A549 (cell line): ENCODE measurements around the gene PRKAB2. TPM values are rescaled to one million over a fixed set of nuclear protein-coding genes. Genes with fewer than 3 reads are reported as not detected.

Experiments used
- ATAC-seq, 2 experiments: fragments of 200-7000 bp in 1 of 2; fragments of >200 bp in 1 of 2; cut with Nextera tagmentation in 1 of 2; cut with Tn5 transposase in 1 of 2; 3 replicates each; pipeline versions ENCODE4 v1.8.0 to v1.9.1; 2018 to 2020; ENCODE audit warnings: mild to moderate bottlenecking in 1 of 2, moderate library complexity in 1 of 2
- CTCF ChIA-PET: fragments of 300-600 bp; sonication (Branson Sonifier 250); formaldehyde crosslinking; extraction: SDS; loops from one replicate; lab custom pipeline; 2021; ENCODE audit warnings: antibody characterized with exemption, inconsistent platforms; lab: Yijun Ruan, JAX
- POLR2A ChIA-PET: fragments of 350-600 bp; formaldehyde crosslinking; extraction: SDS; loops from one replicate; lab custom pipeline; 2021; ENCODE audit warnings: antibody characterized with exemption, inconsistent platforms; lab: Yijun Ruan, JAX
- DNase-seq, 2 experiments: peaks; one replicate each; pipeline versions ENCODE4 v3.0.0 to v3.0.0-alpha.2; 2011 to 2016; ENCODE audit warnings: low read depth in 1 of 2, low spot score in 1 of 2
- FAIRE-seq: peaks from 2 replicates; lab custom pipeline; 2011; peaks lifted over from hg19 to GRCh38; lab: Jason Lieb, UNC
- H3K27ac ChIP-seq, 2 experiments: fragments of >200 bp; sonication (Bioruptor Twin); formaldehyde crosslinking; 3 replicates each; pipeline ENCODE4 v1.5.1; 2016 to 2017
- H3K4me1 ChIP-seq: fragments of >200 bp; sonication (Bioruptor Twin); formaldehyde crosslinking; 3 replicates; pipeline ENCODE4 v1.6.1; 2016
- H3K4me2 ChIP-seq: fragments of >200 bp; sonication (Bioruptor Twin); formaldehyde crosslinking; 3 replicates; pipeline ENCODE4 v1.6.1; 2016
- H3K4me3 ChIP-seq: fragments of >200 bp; sonication (Bioruptor Twin); formaldehyde crosslinking; 3 replicates; pipeline ENCODE4 v1.5.1; 2016
- H3K9me3 ChIP-seq: fragments of >200 bp; sonication (Bioruptor Twin); formaldehyde crosslinking; 3 replicates; pipeline ENCODE4 v1.6.1; 2016
- ATOH8 ChIP-seq: fragments of 250-450 bp; sonication (Bioruptor Pico); IDR thresholded peaks from 2 replicates; pipeline ENCODE4 v1.5.0; 2020; ENCODE audit warnings: low read depth, mild to moderate bottlenecking, moderate library complexity
- BCL3 ChIP-seq: fragments of >200 bp; sonication (Bioruptor Twin); formaldehyde crosslinking; IDR thresholded peaks from 3 replicates; pipeline ENCODE4 v1.6.1; 2016
- CEBPB ChIP-seq, 2 experiments: fragments of >200 bp in 1 of 2; sonication (Bioruptor Twin) in 1 of 2; formaldehyde crosslinking in 1 of 2; IDR thresholded peaks; 2 replicates each; pipeline ENCODE4 v1.6.1; 2012 to 2016
- CTCF ChIP-seq: fragments of >200 bp; sonication (Bioruptor Twin); formaldehyde crosslinking; IDR thresholded peaks from 3 replicates; pipeline ENCODE4 v1.5.1; 2016
- EHF ChIP-seq: fragments of 250-450 bp; sonication (Bioruptor Pico); IDR thresholded peaks from 2 replicates; pipeline ENCODE4 v1.5.0; 2020; ENCODE audit warnings: mild to moderate bottlenecking
- FOSB ChIP-seq: fragments of 250-450 bp; sonication (Bioruptor Pico); IDR thresholded peaks from 2 replicates; pipeline ENCODE4 v1.5.0; 2020; ENCODE audit warnings: mild to moderate bottlenecking, moderate library complexity
- HMGXB4 ChIP-seq: fragments of 250-450 bp; sonication (Bioruptor Pico); IDR thresholded peaks from 2 replicates; pipeline ENCODE4 v1.5.0; 2021; ENCODE audit warnings: mild to moderate bottlenecking, moderate library complexity, borderline replicate concordance
- HOXB13 ChIP-seq: fragments of 250-450 bp; sonication (Bioruptor Pico); IDR thresholded peaks from 2 replicates; pipeline ENCODE4 v1.5.0; 2020; ENCODE audit warnings: low read depth, mild to moderate bottlenecking, moderate library complexity
- HOXB5 ChIP-seq: fragments of 250-450 bp; sonication (Bioruptor Pico); IDR thresholded peaks from 2 replicates; pipeline ENCODE4 v1.5.0; 2020; ENCODE audit warnings: mild to moderate bottlenecking, moderate library complexity
- MAFK ChIP-seq: fragments of 450-650 bp; IDR thresholded peaks from 2 replicates; pipeline ENCODE4 v1.6.1; 2014; ENCODE audit not compliant: partially characterized antibody
- MAZ ChIP-seq: fragments of 150-350 bp; IDR thresholded peaks from 2 replicates; pipeline ENCODE4 v1.6.1; 2014; ENCODE audit warnings: antibody characterized with exemption, low read depth, low read length, borderline replicate concordance
- MYC ChIP-seq: IDR thresholded peaks from 2 replicates; pipeline ENCODE4 v1.6.1; 2012; ENCODE audit warnings: mild to moderate bottlenecking, inconsistent platforms, low read length, improper control_type of control experiment, borderline replicate concordance
- NFE2L2 ChIP-seq: fragments of 150-350 bp; conservative IDR thresholded peaks from 2 replicates; pipeline ENCODE4 v1.6.1; 2014; ENCODE audit warnings: low read length
- POLR2A ChIP-seq: IDR thresholded peaks from 2 replicates; pipeline ENCODE4 v1.6.1; 2012; ENCODE audit warnings: mild to moderate bottlenecking, low read length
- RCOR1 ChIP-seq: fragments of 150-350 bp; IDR thresholded peaks from 2 replicates; pipeline ENCODE4 v1.6.1; 2014; ENCODE audit warnings: antibody characterized with exemption, low read length, low read depth
- REST ChIP-seq: fragments of 200-600 bp; sonication (generic); IDR thresholded peaks from 2 replicates; pipeline ENCODE4 v1.6.1; 2016; ENCODE audit warnings: antibody characterized with exemption, mild to moderate bottlenecking, moderate library complexity
- RFX5 ChIP-seq: fragments of 450-650 bp; IDR thresholded peaks from 2 replicates; pipeline ENCODE4 v1.7.1; 2014; ENCODE audit warnings: antibody characterized with exemption, mild to moderate bottlenecking, moderate library complexity
- RNF2 ChIP-seq: fragments of 200-600 bp; sonication (generic); IDR thresholded peaks from 2 replicates; pipeline ENCODE4 v1.6.1; 2016; ENCODE audit warnings: low read depth, mild to moderate bottlenecking, antibody characterized with exemption, moderate library complexity, borderline replicate concordance
- SMC3 ChIP-seq: fragments of >200 bp; sonication (Bioruptor Twin); formaldehyde crosslinking; IDR thresholded peaks from 3 replicates; pipeline ENCODE4 v1.6.1; 2018; ENCODE audit warnings: inconsistent platforms
- TP53 ChIP-seq: fragments of 250-450 bp; sonication (Bioruptor Pico); IDR thresholded peaks from 2 replicates; pipeline ENCODE4 v1.5.0; 2021; ENCODE audit warnings: mild to moderate bottlenecking, moderate library complexity
- USF2 ChIP-seq: fragments of 450-650 bp; IDR thresholded peaks from 2 replicates; pipeline ENCODE4 v1.6.1; 2014; ENCODE audit warnings: antibody characterized with exemption
- ZC3H11A ChIP-seq: fragments of 450-650 bp; IDR thresholded peaks from 2 replicates; pipeline ENCODE4 v1.6.1; 2014; ENCODE audit warnings: antibody characterized with exemption, mild to moderate bottlenecking
- WGBS: methylation state at CpG from one replicate; pipeline ENCODE4 v1.1.6; 2017; ENCODE audit errors: missing lambda C conversion rate; 5-methylcytosine and 5-hydroxymethylcytosine counted together
- polyA plus RNA-seq, 4 experiments: library from polyadenylated mRNA; depleted of rRNA in 3 of 4; stranded (reverse); fragments of >200 nt; fragmentation: RNase III in 1 of 4; extraction: RNeasy Plus Mini Kit Qiagen cat#74134 plus additional on column Dnase treatment in 1 of 4; gene quantifications; 2 replicates in 3 of 4; 3 replicates in 1 of 4; pipeline ENCODE4 v1.2.3, GENCODE V29; 2011 to 2017

Gene PRKAB2
- polyA plus RNA-seq, 2 of the 4 experiments (the other 2 are of a cell fraction) = 11.4 to 22.4 TPM

- TF ChIP-seq REST = no peak
- TF ChIP-seq HOXB5 = no peak
- TF ChIP-seq HMGXB4 (CRISPR knock-in tag) = no peak
- no peak for TF ChIP-seq HOXB13 (CRISPR knock-in tag)
Observed at GRCh38 chr1:147204080-147204479, 31.8 kb upstream of the PRKAB2 start (continued).

- POLR2A ChIA-PET = no interaction called here
- TF ChIP-seq SMC3 = no peak
- no peak for TF ChIP-seq RFX5
- no peak for TF ChIP-seq RNF2
- TF ChIP-seq POLR2A = no peak
- no peak for TF ChIP-seq MYC
- no peak for TF ChIP-seq ATOH8 (CRISPR knock-in tag)
- no peak for TF ChIP-seq MAZ
- no peak for TF ChIP-seq BCL3
- no peak for TF ChIP-seq NFE2L2
- no peak for TF ChIP-seq MAFK
- no peak for TF ChIP-seq FOSB (CRISPR knock-in tag)
- TF ChIP-seq HOXB5 = no peak
- TF ChIP-seq RCOR1 = no peak
- TF ChIP-seq EHF = no peak
- TF ChIP-seq CTCF = no peak
- TF ChIP-seq USF2 = no peak
- TF ChIP-seq CEBPB (IDR thresholded peaks at IDR 0.05) = no peak
- no peak for TF ChIP-seq TP53 (CRISPR knock-in tag)
- no peak for TF ChIP-seq ZC3H11A
- TF ChIP-seq, all 56 proteins: peak for 0
- ATAC-seq = no peak
- no peak for FAIRE-seq
- Histone ChIP-seq H3K4me3 (no peak overlapping the region), H3K4me2 (no peak overlapping the region), H3K9me3 (no peaks in the 10 kb centered on the region), H3K27ac (no peak overlapping the region), H3K4me1 (no peaks in the 10 kb centered on the region)
- 51% methylated on average over 2 of the region's 2 CpGs for WGBS
- no peak for DNase-seq
- CTCF ChIA-PET = interaction anchor here (1.5 kb wide), 1 partner anchor 40 kb away, joined by 4 read pairs; the partner anchor contains the start of gene CHD1L
Observed at GRCh38 chr1:147202576-147202975, 30.3 kb upstream of the PRKAB2 start.
